Activated CD8-positive, alpha-beta memory T cell treated with anti-CD3 and anti-CD28 coated beads, Interleukin-2, amount 50 U/mL, for 1 hour (primary cell): ENCODE measurements around the gene NDUFV2.
"Not testable (repeated sequence)": the region's sequence is repeated elsewhere in the genome, so short reads cannot be mapped to it uniquely, and the experiment has no call there.

Experiments
- DNase-seq: peaks from one replicate; pipeline ENCODE4 v3.0.0-alpha.2; 2020; ENCODE audit errors: extremely low read depth

NDUFV2 gene

DNA sequence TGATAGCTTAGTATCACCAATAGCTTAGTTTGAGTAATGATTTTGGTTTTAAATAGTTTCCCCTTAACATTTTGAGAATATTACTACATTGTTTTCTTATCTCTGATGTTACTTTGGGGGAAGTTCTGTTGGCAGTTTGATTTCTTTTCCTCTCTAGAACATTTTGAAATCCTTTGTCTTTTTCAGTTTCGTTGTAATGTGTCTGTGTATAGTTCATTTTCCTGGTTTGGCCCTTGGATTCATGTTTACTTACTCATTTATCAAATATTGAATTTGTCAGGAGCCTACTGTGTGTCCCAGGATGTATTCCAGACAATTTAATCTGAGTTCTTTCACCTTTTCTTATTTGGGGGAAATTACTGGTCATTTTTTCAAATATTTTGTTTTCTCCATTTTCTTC, 50.8 kb downstream of the NDUFV2 start:
- DNase-seq = no peak

DNA sequence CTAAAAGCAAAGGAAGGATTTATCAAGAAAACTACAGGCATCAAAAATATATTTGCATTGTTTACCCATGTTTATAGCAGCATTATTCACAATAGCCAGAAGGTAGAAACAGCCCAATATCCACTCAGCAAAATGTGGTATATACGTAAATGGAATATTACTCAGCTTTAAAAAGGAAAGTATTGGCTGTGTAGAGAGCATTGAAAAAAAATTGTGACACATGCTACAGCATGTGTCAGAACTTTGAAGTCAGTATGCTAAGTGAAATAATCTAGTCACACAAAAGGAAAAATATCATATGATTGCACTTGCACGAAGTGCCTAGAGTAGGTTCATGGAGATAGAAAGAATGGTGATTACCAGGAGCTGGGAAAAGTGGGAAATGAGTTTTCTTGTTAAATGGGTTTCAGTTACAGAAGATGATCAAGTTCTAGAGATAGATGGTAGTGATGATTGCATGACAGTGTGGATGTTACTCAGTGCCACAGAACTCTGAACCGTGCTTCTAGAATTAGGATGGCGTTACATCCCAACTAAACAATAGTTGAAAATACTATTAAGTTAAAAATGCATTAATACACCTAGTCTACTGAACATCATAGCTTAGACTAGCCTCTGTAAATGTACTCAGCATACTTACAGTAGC, 54.2 kb downstream of the NDUFV2 start:
- no peak for DNase-seq

GRCh38 chr18:9157806-9158205, 55.3 kb downstream of the NDUFV2 start:
- DNase-seq = no peak

DNA sequence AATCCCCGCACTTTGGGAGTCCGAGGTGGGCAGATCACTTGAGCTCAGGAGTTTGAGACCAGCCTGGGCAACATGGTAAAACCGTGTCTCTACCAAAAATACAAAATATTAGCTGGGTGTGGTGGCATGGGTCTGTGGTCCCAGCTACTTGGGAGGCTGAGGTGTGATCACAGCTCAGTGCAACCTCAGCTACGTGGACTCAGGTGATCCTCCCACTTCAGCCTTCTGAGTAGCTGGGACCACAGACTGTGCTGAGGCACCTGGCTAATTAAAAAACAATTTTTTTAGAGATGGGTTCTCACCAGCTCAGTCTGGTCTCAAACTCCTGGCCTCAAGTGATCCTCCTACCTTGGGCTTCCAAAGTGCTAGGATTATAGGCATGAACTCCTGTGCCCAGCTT, 57.5 kb downstream of the NDUFV2 start:
- DNase-seq = no peak

- not testable (repeated sequence) for DNase-seq
Observed at GRCh38 chr18:9162663-9163062, 60.2 kb downstream of the NDUFV2 start.

GRCh38 chr18:9164149-9164548, 61.6 kb downstream of the NDUFV2 start:
- DNase-seq = not testable (repeated sequence)

DNA sequence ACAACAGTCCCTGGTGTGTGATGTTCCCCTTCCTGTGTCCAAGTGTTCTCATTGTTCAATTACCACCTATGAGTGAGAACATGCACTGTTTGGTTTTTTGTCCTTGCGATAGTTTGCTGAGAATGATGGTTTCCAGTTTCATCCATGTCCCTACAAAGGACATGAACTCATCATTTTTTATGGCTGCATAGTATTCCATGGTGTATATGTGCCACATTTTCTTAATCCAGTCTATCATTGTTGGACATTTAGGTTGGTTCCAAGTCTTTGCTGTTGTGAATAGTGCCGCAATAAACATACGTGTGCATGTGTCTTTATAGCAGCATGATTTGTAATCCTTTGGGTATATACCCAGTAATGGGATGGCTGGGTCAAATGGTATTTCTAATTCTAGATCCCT, 63.4 kb downstream of the NDUFV2 start:
- not testable (repeated sequence) for DNase-seq

GRCh38 chr18:9169515-9169914, 67.0 kb downstream of the NDUFV2 start:
- DNase-seq = not testable (repeated sequence)

DNA sequence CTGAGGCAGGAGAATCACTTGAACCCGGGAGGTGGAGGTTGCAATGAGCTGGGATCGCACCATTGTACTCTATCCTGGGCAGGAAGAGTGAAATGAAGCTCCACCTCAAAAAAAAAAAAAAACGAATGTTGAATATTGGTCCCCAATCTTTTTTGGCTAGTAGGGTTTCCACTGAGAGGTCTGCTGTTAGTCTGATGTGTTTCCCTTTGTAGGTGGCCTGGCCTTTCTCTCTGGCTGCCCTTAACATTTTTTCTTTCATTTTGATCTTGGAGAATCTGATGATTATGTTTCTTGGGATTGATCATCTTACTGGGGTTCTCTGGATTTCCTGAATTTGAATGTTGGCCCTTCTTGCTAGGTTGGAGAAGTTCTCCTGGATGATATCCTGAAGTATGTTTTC, 69.4 kb downstream of the NDUFV2 start:
- DNase-seq = not testable (repeated sequence)

- DNase-seq = no peak
Observed at GRCh38 chr18:9172506-9173127, 70.1 kb downstream of the NDUFV2 start.

- DNase-seq = peak; percentile 1
Observed at GRCh38 chr18:9173770-9174233, 71.3 kb downstream of the NDUFV2 start.

DNA sequence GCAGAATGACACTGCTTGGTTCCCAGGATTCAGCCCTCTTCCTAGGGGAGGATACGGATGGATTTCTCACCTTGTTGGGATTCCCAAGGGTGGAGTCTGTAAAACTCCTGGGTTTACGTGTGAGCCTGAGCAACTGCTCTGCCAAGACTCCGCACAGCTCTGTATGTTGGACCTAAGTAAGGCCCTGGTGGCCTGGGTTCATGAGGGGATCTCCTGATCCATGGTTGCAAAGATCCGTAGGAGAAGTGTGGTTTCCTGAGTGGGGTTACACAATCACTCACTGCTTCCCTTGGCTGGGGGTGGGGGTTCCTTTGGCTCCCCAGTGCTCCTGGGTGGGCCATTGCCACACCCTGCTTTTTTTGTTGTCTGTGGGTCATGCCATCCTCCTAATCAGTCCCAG, 71.8 kb downstream of the NDUFV2 start:
- DNase-seq = no peak

- DNase-seq = no peak
Observed at GRCh38 chr18:9175115-9175514, 72.6 kb downstream of the NDUFV2 start.

DNA sequence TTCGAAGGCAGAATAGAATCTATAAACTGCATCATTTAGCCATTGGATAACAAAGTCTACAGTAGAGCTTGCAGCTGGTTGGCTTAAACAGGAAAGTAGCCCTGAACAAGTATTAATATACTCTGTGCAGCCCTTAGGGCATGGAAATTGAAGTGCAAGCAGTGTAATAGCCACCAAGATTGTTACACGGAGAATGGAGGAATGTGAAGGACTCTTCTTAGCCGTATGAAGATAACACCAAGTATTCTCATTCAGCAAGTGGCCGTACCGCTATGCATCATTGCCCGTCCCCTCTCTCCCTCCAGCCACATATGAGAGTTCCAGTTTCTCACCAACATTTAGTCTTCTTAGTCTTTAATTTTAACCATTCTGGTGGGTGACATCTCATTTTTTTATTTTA, 74.5 kb downstream of the NDUFV2 start:
- DNase-seq = no peak

GRCh38 chr18:9177466-9177865, 75.0 kb downstream of the NDUFV2 start:
- no peak for DNase-seq

DNA sequence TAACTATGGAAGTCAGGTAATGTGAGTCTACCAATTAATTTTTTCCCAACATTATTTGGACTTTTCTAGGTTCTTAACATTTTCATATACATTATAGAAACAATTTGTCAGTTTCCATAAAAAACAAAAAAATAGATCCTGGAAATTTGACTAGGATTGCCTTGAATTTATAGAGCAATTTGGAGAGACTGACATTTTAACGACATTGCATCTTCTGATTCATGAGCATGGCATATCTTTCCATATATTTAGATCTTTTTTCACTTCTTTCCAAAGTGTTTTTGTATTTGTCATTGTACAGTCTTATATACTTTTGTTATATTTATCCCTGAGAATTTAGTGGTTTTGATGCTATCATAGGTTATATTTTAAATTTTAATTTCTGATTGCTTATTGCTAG, 76.1 kb downstream of the NDUFV2 start:
- no peak for DNase-seq

- no peak for DNase-seq
Observed at GRCh38 chr18:9181275-9181674, 78.8 kb downstream of the NDUFV2 start.

DNA sequence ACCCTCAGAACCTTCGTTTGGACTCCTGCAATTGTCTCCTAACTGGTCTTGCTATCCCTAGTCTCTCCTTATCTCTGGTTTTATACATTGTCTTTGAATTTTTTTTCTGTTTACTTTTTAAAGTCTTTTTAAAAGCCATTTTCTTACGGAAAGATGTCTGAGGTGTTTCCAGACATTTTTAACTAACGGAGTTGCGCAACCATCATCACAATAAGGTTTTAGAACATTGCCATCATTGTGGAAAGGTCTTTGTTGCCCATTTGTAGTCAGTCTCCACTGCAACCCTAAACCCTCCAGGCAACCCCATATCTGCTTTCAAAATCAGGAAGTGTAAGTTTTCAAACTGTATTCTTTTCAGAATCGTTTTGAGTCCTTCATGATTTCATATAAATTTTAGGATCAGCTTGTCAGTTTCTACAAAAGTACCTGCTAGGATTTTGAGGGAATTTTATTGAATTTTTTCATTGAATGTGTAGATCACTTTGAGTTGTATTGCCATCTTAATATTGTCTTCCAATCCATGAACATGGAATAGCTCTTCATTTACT, 80.4 kb downstream of the NDUFV2 start:
- no peak for DNase-seq
